Left renal cortex interstitium (tissue), 4 donors: ENCODE data around the gene FBXO31. TPM values are rescaled to one million over a fixed set of nuclear protein-coding genes. Genes with fewer than 3 reads are reported as not detected.
"Not testable (repeated sequence)": the region's sequence is repeated elsewhere in the genome, so short reads cannot be mapped to it uniquely, and the experiment has no call there.

ENCODE experiments used
- DNase-seq, 4 donors: peaks; one replicate each; pipeline ENCODE4 v3.0.0-alpha.2; 2013; ENCODE audit warnings: low read depth in 4 of 4, low spot score in 2 of 4, missing footprints in 1 of 4
- polyA plus RNA-seq, 4 donors: library from polyadenylated mRNA; unstranded; fragments of 120-200 nt; gene quantifications; one replicate each; pipeline ENCODE4 v1.2.1, GENCODE V29; 2013; ENCODE audit not compliant: insufficient read length in 4 of 4

The FBXO31 gene
- polyA plus RNA-seq, 4 donors, result 20.7 to 29.5 (median 24.7) TPM

GRCh38 chr16:87411375-87412271, 28.0 kb upstream of the FBXO31 start:
- no peak for DNase-seq

GRCh38 chr16:87410968-87411367, 27.4 kb upstream of the FBXO31 start:
- no peak for DNase-seq

GRCh38 chr16:87410530-87410929, 27.0 kb upstream of the FBXO31 start:
- no peak for DNase-seq

- DNase-seq, result no peak
These were observed 26.2 kb upstream of the FBXO31 start for GRCh38 chr16:87409781-87410180.

- DNase-seq, result no peak
These were observed 25.6 kb upstream of the FBXO31 start for GRCh38 chr16:87409153-87409552.

GRCh38 chr16:87407511-87408112, 24.0 kb upstream of the FBXO31 start:
- DNase-seq, result no peak

GRCh38 chr16:87406495-87407088, 23.0 kb upstream of the FBXO31 start:
- DNase-seq, result no peak

- DNase-seq, result no peak
These were observed 21.4 kb upstream of the FBXO31 start for GRCh38 chr16:87404764-87405625.

GRCh38 chr16:87395181-87395842, 11.7 kb upstream of the FBXO31 start:
- DNase-seq, result no peak

- no peak for DNase-seq
These were observed 10.1 kb upstream of the FBXO31 start for GRCh38 chr16:87393680-87394055.

- no peak for DNase-seq
These were observed 9.5 kb upstream of the FBXO31 start for GRCh38 chr16:87392821-87393679.

- DNase-seq, result peak; percentile 90 to 95 (median 93)
These were observed 8.6 kb upstream of the FBXO31 start, which contains the start of gene MAP1LC3B for GRCh38 chr16:87391950-87392820. TSS of gene MAP1LC3B (plus strand) at chr16:87392336. CDS start at chr16:87392428, 92 bp downstream.

GRCh38 chr16:87391324-87391949, 7.9 kb upstream of the FBXO31 start:
- DNase-seq, result peak in 1 of 4 donors; percentile 20

GRCh38 chr16:87390641-87391323, 7.2 kb upstream of the FBXO31 start:
- DNase-seq, result no peak

GRCh38 chr16:87389914-87390313, 6.3 kb upstream of the FBXO31 start:
- DNase-seq, result not testable (repeated sequence)

GRCh38 chr16:87389245-87389644, 5.7 kb upstream of the FBXO31 start:
- DNase-seq, result no peak

GRCh38 chr16:87388818-87389134, 5.2 kb upstream of the FBXO31 start:
- DNase-seq, result no peak
